DMS79 (cell line): Measurements from ENCODE around the gene SLC51A.
"Not testable (repeated sequence)": the region's sequence is repeated elsewhere in the genome, so short reads cannot be mapped to it uniquely, and the experiment has no call there.

ENCODE experiments used
- DNase-seq: peaks from one replicate; lab custom pipeline; 2025; lab: John Stamatoyannopoulos, UW

SLC51A gene

DNA sequence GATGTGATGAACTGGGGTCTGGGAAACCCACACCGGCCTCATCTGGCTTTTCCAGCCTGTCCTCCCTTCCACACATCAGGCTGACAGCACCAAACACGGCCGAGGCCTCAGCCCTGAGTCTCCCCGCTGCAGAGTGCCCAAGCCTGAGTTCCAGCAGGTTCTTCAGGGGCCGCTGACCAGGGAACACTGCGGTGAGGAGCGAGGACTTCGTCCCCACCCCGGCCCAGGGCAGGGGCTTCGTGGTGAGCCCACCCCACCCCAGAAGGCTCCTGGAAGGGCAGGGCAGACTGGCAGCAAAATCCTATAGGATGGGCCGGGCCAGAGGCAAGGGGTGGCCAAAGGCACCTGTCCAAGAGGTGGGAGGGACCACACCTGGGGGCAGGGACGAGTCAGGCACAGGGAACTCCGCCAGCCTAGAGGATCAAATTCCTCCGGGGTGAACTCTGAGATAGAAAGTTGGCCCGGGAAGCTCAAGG, at the start of gene SLC51A:
Gene SLC51A (plus strand): TSS at position 446 of the 476 bp plus-strand sequence. CDS start 179 bp downstream, outside the sequence.
- no peak for DNase-seq

DNA sequence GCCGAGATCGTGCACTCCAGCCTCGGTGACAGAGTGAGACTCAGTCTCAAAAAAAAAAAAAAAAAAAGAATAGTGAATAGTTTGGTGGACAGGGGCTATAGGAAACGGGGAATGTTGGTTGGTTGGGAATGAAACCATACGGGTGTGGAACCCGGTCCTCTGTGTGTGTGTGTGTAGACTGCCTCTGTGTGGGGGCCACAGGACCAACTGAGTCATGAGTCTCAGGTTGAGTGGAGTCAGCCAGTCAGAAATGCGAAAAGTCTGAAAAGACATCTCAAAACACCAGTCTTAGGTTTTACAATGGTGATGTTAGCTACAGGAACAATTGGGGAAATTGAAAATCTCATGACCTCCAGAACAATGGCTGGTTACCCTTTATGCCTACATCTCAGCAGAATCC, 49.6 kb upstream of the SLC51A start:
- DNase-seq, result no peak

DNA sequence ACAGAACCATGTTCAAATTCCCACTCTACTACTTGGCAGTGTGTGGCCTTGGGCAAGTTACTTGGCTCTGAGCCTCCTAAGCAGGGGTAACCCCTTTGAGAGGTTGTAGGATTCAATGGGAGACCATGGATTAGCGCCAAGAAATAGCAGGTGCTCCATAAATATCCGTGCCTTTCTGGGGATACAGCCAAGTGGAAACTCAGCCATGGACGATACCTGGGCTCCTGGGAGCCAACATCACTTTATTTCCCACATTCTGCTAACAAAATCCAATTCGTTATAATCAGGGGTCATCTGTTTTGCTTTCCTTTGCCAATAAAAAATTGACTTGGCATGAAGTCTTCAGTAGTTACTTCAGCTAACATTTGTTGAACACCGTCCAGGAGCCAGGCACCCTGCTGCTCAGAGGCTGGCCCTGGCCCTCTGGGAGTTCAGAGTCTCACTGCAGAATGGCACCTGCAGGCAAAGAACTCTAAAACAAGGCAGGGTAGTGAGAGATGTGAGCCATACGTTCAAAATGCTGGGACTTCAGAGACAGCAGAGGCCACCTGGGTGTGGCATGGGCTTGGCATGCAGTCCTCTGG, 47.4 kb upstream of the SLC51A start:
- DNase-seq, result peak; percentile 96

DNA sequence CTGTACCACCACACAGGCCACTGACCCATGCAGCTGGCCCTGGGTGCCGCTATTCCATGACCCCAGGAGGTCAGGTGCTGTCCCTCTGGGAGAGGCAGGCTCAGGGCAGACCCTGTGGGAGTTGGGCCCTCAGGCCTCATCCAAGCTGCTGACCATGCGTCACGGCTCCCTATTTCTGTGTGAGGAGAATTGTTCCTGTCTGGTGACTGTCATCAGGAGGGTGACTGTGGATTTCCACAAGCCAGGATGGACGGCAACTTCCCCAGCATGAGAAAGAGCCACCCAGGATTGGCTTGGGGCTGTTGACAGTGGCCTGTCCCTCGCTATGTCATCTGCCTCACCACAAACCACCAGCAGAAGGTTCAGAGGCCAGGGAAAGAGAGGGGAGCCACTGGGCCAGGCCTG, 46.5 kb upstream of the SLC51A start:
- no peak for DNase-seq

DNA sequence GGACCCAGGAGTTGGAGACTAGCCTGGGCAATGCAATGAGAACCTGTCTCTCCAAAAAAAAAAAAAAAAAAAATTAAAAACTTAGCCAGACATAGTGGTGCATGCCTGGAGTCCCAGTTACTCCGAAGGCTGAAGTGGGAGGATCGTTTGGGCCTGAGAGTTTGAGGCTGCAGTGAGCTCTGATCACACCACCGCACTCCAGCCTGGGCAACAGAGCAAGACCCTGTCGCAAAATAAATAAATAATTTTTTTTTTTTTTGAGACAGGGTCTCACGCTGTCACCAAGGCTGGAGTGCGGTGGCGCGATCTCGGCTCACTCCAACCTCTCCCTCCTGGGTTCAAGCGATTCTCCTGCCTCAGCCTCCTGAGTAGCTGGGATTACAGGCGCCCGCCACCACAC, 46.0 kb upstream of the SLC51A start:
- DNase-seq, result not testable (repeated sequence)

DNA sequence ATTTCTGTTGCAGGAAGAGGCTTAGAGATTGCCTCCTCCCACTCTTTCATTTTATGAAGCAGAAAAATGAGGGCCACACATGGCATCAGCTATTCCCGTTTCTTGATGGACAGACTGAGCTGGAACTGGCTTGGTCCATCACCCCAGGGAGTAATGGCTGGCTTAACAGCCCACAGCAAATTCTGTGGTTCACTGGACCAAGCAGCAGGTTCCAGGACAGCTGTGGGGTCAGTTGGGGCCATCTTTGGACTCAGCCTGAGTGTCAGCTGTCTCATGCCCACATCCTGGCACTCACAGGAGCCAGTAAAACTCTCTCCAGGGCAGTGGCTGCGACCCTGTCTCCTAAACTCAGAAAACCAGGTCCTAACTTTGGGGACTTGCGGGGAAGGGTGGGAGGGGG, 41.7 kb upstream of the SLC51A start:
- no peak for DNase-seq

DNA sequence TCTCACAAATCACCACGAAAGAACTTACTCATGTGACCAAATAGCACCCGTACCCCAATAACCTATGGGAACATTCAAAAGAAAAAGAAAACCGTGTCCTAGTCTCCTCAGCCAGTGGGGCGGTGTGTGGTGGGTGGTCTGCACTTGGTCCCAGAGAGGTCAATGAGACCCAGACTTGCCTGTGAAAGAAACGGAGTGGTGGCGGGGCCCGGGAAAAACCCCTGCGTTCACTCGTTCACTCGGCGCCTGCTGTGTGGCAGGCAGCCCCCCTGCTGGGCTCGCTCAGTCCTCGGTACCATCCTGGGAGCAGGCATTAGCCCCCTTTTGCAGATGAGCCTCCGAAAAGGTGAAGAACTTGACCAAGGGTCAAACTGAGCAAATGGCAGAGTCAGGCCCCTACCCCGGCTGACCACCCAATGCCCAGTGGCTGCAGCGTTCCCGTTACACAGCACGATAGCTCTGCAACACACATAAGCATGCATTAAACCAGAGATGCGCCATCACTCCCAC, 41.2 kb upstream of the SLC51A start:
- DNase-seq, result no peak

DNA sequence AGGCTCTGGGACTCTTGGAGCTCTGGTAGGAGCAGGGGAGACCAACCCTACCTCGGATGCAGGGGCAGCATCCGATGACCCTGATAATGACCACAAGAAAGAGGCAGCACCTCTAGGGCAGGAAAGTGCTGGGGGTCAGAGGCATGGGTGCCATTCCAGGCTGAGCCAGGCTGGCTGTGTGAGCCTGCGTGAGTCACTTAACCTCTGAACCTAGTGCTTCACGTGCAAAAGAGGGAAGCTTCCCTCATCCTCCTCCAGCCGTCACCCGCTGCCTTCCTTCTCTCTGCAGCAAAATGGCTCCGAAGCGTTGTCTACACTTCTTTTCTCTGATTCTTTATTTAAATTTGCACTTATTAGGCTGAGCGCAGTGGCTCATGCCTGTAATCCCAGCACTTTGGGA, 40.6 kb upstream of the SLC51A start:
- DNase-seq, result no peak

DNA sequence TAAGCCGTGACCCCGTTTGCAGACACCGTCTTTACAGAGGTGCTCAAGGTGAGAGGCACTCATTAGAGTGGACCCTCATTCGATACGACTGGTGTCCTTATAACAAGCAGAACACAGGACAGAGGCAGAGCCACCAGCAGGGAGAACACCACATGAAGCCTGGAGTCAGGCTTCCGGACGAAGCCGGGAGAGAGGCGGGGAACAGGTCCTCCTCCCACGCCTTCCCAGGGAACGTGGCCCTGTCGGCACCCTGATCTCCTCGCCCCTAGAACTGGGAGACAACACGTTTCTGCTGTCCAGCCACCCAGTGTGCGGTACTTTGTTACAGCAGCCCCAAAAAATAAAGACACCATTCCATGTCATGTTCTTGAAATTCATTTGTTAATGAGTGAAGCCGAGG, 38.8 kb upstream of the SLC51A start:
- no peak for DNase-seq

DNA sequence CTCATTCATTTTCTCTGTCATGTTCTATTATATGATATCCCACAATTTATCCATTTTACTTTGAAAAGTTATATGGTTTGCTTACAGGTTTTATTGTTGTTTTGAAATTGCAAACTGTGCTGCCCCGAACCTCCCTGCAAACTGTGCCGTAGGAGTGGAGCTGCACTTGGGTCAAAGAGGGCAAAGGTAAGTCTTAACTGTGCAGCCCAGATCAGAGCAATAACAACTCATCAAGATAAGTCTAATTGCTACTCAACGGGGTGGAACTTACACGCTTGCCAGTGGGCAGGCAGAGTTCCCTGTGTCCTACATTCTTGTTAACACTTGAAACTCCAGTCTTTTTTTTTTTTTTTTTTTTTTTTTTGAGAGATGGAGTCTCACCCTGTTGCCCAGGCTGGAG, 38.4 kb upstream of the SLC51A start:
- DNase-seq, result no peak

DNA sequence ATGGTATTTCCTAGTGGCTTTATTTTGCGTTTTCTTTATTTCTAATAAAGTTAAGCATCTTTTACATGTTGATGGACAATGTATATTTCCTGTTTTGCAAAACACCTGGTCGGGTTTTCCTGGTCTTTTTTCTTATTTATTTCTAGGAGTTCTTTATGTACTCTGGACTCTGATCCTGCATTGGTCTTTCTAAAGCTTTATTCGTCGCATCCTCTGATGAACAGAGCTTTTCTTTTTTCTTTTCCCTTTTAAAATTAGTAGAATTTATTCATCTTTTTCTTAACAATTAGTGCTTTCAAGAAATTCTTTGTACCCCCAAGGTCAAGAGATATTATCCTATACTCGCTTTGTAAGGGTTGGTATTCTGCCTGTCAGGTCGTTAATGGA, 37.3 kb upstream of the SLC51A start:
- no peak for DNase-seq

DNA sequence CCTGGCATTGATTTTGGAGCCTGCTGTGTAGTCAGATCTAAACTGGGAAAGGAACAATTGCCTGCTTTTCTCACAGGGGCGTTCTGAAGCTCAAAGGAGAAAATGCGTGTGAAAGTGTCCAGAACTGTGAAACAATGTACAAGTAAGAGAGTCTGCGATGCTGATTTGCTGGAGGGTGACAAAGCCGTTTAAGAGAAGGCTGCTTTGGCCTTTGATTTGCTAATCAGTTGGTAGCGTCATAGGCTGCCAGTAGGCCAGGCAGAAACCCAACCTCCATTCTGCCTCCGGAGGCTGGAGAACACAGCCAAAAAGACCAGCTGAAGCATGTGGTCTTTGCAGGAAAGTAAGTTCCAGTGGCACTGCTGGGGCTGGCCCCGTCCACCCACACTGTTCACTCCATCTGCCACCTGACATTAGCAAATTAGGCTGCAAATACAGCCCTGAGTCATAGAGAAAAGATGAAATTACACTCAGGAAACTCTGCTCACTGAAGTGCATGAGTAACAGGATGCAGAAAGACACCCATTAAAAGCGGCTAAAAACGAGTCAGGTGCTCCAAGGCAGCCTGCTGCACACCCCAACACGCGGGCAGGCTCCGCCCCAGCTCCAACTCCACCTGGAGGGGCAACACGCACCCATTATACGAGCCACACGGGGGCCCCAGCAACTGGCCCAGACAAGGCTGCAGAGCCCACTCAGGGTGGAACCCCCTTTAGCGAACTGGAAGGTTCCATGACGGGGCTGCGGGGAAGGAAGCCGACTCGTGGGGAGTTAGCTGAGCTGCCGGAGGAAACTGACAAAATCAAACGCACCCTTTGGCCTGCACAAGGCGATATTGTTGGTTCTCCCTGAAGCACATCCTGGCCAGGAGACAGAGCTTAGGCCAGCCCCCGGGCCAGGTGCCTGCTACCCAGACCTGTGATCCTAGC, 36.7 kb upstream of the SLC51A start:
- no peak for DNase-seq

DNA sequence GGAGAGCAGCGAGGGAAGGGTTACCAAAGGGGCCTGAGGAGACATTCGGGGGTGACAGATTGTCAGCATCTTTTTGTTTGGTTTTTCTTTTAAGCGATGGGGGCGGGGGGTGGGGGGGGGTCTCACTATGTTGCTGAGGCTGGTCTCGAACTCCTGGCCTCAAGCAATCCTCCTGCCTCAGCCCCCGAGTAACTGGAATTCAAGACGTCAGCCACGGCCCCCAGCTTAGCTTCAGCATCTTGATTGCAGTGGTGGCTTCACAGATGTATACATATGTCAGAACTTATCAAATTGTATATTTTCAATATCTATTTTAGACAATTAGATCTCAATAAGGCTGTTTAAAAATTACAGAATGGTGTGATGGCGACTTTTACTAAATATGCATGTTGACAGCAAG, 36.0 kb upstream of the SLC51A start:
- DNase-seq, result no peak

DNA sequence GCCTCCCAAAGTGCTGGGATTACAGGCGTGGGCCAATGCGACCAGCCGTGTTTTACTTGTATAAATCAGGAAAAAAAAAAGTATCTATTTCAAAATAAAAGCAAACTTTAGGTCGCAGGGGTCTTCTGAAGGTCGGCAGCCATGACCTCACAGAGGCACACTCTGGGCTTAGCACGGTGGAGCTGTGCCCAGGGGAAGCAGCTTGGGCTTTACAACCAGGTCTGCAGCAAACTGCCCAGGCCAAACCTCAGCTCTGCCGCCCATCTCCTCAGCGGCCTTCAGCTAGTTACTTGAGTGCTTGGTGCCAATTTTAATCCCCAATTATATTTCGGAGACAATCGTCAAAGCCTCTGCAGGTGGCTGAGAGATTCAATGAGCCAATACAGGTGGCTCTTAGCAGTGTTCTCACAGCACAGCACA, 35.2 kb upstream of the SLC51A start:
- DNase-seq, result no peak

DNA sequence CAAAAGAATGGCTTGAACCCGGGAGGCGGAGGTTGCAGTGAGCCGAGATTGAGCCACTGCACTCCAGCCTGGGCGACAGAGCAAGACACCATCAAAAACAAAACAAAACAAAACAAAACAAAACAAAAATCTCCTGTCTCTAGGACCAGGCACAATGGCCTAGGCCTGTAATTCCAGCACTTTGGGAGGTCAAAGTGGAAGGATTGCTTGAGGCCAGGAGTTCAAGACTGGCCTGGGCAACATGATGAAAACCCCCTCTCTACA, 32.2 kb upstream of the SLC51A start:
- DNase-seq, result not testable (repeated sequence)

DNA sequence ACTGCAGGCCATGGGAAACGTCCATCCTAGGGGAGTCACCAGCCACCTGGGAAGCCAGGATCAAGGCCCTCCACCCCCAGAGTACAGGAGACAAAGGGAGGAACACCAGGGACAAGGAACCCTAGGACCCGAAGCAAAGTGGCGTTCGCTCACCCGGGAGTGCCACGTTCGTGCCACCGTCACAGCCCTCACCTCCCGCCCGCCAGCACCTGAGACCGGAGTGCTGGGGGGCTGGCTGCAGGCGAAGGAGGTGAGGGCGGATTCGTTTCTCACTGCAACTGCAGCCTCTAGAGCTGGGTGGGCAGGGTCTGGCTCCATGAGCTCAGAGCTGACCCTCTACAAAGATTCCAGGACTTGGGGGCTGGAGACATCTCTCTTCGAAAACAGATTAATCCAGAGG, 31.5 kb upstream of the SLC51A start:
- DNase-seq, result no peak

DNA sequence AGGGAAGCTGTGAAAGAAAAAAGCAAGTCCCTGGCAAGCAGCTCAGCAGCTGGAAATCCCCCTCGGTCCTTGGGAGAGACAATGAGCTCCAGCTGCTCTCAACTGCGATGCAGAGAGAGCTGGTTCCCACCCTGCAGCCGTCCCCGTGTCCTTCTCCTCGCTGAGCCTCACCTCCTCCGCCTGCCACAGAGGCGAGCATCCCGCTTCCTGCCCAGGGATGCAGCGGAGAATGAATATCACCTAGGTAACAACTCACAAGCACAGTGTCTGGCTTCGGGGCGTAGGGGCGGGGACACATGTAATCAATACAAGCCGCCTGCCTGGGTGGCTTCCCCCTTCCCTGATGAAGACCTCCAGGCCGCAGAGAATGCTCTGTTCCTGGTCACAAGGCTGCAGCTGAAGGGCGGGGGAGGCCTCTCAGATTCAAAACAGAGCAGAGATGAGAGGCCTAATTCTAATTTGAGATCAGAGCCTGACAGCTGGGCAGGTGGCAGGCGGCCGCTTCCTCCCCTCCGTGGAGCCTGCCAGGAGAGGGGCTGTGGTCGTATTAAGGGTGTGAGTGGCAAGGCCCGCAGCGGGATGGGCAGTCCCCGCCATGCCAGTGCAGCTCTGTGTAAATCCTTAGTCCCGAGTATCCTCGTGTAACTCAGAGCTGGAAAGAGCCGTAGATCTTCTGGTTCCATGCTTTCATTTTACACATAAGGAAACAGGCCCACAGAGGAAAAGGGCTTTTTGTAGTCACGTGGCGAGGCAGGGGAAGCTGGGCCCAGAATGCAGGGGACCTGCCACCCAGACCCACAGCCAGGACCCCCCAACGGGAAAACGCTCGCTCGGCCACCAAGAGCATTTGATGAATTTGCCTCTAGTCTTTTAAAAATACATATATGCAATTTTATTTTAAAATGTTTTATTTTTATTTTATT, 29.4 kb upstream of the SLC51A start:
- DNase-seq, result peak; percentile 88

DNA sequence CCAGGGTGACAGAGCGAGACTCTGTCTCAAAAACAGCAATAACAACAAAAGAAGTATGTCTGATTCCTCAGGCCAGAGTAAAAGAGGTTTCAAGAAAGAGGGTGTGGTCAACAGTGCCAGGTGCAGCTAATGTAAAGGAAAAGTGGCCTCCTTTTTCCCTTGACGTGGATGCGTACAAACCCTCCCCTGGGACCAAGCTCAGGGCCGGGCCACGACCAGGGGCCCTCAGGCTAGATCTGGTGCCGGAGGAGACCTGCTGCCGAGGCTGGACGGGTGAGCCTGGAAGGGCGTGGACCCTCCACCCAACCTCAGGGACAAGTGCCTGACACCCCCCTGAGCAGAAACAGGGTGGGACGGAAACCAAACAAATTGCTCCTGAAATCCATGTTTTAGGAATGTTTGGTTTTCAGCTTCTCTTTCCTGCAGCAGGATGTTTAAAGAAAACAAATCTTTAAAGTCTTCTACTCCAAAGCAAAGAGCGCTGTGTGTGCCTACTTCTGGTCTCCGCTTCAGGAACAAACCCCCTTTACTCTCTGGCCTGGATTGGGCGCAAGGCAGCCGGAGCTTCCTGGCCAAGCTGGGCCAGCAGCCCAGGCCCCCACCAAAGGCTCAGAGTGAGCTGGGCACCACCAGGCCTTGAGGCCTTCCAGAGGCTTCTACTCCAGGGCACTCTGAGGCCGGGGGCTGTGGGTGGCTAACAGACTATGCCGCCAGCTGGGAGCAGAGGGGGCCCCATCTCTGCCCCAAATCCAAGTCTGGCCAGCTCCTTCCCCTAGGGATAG, 26.6 kb upstream of the SLC51A start:
- no peak for DNase-seq

DNA sequence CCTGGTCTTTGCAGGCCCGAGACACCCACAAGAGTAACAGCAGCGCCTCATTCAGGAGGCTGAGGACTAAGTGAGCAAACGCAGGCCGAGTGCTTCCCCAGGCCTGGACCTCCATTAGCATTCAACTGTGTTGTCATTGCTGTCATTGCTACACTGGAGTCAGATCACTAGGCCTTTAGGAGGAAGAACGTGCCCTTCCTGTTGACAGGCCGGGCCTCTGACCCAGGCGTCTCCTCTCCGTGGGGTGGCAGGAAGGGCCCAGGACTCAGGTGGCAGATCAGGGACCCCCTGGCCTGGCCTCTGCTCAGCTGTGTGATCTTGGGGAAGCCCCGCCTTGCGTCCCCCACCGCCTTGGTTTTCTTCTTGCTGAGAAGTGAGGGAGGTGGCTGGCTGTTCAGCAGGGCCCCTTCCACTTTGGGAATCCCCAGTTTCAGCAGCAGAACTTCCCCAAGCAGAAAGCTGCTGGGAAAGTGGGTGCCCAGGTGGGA, 24.3 kb upstream of the SLC51A start:
- DNase-seq, result no peak

DNA sequence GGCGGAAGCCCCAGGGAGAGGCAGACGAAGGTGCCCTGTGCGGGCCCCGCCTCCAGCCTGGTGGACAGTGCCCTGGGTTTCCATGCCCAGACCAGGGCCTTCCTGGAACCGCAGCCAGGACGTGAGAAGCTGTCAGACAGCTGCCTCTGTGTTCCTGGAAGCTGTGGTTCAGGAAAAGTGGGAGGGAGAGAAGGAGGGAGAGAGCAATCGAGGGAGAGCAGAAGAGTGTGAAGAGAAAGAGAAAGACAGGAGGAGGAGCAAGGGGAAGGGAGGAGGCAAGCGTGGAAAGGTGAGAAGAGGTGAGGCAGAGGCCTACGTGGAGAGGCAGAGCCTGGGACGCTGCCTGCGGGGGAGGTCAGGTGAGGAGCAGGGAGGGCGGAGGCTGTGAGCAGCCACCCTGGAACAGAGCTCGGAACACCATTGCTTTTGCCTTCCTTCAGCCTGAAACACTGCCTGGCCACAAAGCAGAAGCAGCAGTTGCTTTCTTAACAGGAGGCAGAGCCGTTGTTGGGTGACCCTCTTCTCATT, 23.7 kb upstream of the SLC51A start:
- DNase-seq, result no peak

DNA sequence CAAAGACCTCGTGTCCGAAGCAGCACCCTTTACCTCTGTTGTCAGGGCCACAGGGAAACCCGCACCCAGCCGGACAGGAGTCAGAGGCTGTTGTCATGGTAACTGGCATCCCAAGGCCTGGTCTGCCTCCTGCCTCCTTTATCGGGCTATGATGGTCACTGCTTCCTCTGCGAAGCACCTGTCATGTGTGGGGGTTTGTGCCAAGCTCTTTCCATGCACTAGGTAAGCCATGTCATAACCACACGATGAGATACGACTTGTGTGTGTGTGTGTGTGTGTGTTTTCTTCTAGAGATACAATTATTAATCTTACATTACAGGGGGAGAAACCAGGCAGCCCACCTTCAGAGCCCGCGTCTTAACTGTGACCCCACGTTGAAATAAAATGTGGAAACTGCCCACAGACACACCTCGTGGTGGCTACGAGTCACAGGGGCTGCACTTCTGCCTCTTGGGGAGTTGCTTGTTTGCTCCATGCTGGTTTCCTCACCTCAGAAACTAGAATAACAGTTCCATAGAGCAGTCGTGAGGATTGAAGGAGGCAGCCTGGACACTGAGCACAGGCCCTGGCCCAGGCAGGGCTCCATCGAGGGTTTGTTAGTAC, 23.1 kb upstream of the SLC51A start:
- no peak for DNase-seq
